Upper lobe of left lung (tissue), 6 donors: ENCODE measurements around the gene RIC8B. TPM values are rescaled to one million over a fixed set of nuclear protein-coding genes. Genes with fewer than 3 reads are reported as not detected.

Experiments
- ATAC-seq, 2 donors: fragments of 200-7000 bp; cut with Tn5 transposase; one replicate each; pipeline ENCODE4 v1.9.1; 2022; ENCODE audit warnings: mild to moderate bottlenecking in 2 of 2, moderate library complexity in 2 of 2; ENCODE audit not compliant: low FRiP score in 2 of 2
- DNase-seq, 2 donors: peaks; one replicate each; pipeline ENCODE4 v3.0.0-alpha.2; 2019 to 2020
- H3K27ac ChIP-seq, 4 donors: fragments of 200-600 bp; sonication (generic); one replicate each; pipeline ENCODE4 v1.5.1; 2016 to 2019
- H3K27me3 ChIP-seq, 4 donors: fragments of 200-600 bp; sonication (generic); one replicate each; pipeline ENCODE4 v1.5.1; 2017 to 2019
- H3K36me3 ChIP-seq, 4 donors: fragments of 200-600 bp; sonication (generic); one replicate each; pipeline ENCODE4 v1.5.1; 2016 to 2019
- H3K4me1 ChIP-seq, 4 donors: fragments of 200-600 bp; sonication (generic); one replicate each; pipeline ENCODE4 v1.5.1; 2018 to 2019
- H3K4me3 ChIP-seq, 4 donors: fragments of 200-600 bp; sonication (generic); one replicate each; pipeline ENCODE4 v1.5.1; 2017 to 2019; ENCODE audit warnings: mild to moderate bottlenecking in 2 of 4, moderate library complexity in 1 of 4
- H3K9me3 ChIP-seq, 4 donors: fragments of 200-600 bp; sonication (generic); one replicate each; pipeline ENCODE4 v1.5.1; 2018 to 2019
- EP300 ChIP-seq, 4 donors: sonication (generic); formaldehyde crosslinking; IDR thresholded peaks; one replicate each; pipeline ENCODE4 v1.5.1; 2017; ENCODE audit warnings: antibody characterized with exemption in 4 of 4, control low read depth in 2 of 4
- POLR2A ChIP-seq, 4 donors: fragments of 450-650 bp; IDR thresholded peaks; one replicate each; pipeline ENCODE4 v1.5.1; 2016 to 2017; ENCODE audit warnings: antibody characterized with exemption in 4 of 4, mild to moderate bottlenecking in 2 of 4
- POLR2AphosphoS5 ChIP-seq, 2 donors: sonication (generic); formaldehyde crosslinking; IDR thresholded peaks; one replicate each; pipeline ENCODE4 v1.5.1; 2017; ENCODE audit warnings: antibody characterized with exemption in 2 of 2
- WGBS, 2 donors: methylation state at CpG; one replicate each; pipeline ENCODE4 v1.1.5; 2017 to 2018; 5-methylcytosine and 5-hydroxymethylcytosine counted together
- total RNA-seq, 6 donors: library from RNA; depleted of rRNA in 4 of 6; stranded (reverse); fragments of >200 nt in 4 of 6; gene quantifications; one replicate each; pipeline versions ENCODE4 v1.1.0 to v1.2.1, GENCODE V29; 2016 to 2021
- TF ChIP-seq, protein P1 (sequence below), 6 experiments: fragments of 450-650 bp in 4 of 6; fragments of 200-600 bp in 2 of 6; sonication (generic) in 2 of 6; IDR thresholded peaks; one replicate each; pipeline ENCODE4 v1.5.1; 2016 to 2019; ENCODE audit warnings: antibody characterized with exemption in 6 of 6
- donor health status: DM: no; HTN: no; CAD: no; lungs with moderate emphysema.
- donor health status: DM: no; HTN: yes; CAD: no; lungs with severe emphysema.

RIC8B gene
- total RNA-seq, 6 donors from 2014 or later = 7.8 to 27.2 (median 10.8) TPM

DNA sequence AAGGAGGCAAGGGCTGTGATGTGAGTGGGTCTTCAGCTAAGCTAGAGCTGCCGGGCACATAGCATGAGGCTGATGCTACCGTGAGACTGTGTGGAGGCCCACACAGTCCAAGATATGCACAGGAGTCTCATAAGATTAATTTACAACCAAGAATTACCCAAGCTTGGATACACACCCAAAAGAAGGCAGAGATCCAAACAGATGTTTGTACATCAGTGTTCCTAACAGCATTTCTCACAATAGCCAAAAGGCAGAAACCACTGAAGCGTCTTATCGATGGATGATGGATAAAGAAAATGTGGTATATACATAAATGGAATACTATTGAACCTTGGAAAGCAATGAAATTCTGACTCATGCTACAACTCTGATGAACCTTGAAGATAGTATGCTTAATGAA lies 40.8 kb upstream of the RIC8B start:
- Histone ChIP-seq H3K27ac (no peak overlapping the region), H3K27me3 (no peaks in the 10 kb centered on the region), H3K4me1 (no peaks in the 10 kb centered on the region), H3K36me3 (no peaks in the 10 kb centered on the region), H3K4me3 (no peak overlapping the region), H3K9me3 (no peaks in the 10 kb centered on the region)
- 84 to 95% methylated on average over 4 of the region's 4 CpGs for WGBS, 2 donors
- ATAC-seq (no peak), DNase-seq (no peak)
- TF ChIP-seq POLR2A (IDR thresholded peaks at IDR 0.05) = no peak
- no peak for TF ChIP-seq POLR2AphosphoS5 (IDR thresholded peaks at IDR 0.05)
- TF ChIP-seq EP300 (IDR thresholded peaks at IDR 0.05) = no peak
- TF ChIP-seq, protein P1, sequence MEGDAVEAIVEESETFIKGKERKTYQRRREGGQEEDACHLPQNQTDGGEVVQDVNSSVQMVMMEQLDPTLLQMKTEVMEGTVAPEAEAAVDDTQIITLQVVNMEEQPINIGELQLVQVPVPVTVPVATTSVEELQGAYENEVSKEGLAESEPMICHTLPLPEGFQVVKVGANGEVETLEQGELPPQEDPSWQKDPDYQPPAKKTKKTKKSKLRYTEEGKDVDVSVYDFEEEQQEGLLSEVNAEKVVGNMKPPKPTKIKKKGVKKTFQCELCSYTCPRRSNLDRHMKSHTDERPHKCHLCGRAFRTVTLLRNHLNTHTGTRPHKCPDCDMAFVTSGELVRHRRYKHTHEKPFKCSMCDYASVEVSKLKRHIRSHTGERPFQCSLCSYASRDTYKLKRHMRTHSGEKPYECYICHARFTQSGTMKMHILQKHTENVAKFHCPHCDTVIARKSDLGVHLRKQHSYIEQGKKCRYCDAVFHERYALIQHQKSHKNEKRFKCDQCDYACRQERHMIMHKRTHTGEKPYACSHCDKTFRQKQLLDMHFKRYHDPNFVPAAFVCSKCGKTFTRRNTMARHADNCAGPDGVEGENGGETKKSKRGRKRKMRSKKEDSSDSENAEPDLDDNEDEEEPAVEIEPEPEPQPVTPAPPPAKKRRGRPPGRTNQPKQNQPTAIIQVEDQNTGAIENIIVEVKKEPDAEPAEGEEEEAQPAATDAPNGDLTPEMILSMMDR (IDR thresholded peaks at IDR 0.05) = no peak

DNA sequence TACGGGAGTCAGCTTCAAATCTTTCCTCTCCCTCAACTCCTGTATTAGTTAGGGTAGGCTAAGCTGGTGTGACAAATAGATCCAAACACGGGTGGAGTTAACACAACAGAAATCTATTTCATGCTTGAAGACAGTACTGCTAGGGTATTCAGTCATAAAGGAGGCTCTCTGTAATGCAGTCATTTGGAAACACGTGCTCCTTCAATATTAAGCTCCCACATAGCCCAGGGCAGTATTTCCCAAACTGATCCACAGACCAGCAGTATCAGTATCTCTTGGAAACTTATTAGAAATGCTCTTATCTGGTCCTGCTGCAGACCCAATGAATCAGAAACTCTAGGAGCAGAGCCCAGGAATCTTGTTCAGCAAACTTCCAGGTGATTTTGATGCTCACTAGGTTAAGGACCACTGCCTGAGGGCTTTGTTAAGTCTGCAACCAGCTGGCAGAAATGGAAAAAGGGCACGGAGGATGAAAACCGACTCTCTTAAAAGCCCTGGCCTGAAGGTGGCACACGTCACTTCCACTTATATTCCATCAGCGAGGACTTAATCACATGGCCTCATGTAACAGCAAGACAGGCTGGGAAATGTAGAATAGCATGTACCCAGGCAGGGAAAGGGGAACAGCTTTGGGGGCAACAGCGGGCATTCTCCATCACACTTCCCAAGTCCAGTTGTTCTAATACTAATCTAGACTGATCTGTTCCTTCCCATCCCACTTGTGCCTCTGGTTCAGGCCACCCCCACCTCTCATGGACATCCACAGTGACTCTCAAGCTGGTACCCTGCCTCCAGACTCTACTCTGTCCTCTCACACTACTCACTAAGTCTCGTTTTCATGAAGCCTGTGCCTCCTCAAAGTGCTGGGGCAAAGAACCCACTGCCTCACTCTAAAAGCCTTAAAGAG lies 38.2 kb upstream of the RIC8B start:
- no peak for TF ChIP-seq EP300 (IDR thresholded peaks at IDR 0.05)
- no peak for TF ChIP-seq POLR2AphosphoS5 (IDR thresholded peaks at IDR 0.05)
- TF ChIP-seq, protein P1 (IDR thresholded peaks at IDR 0.05) = no peak
- no peak for TF ChIP-seq POLR2A (IDR thresholded peaks at IDR 0.05)
- Histone ChIP-seq H3K4me1 (no peaks in the 10 kb centered on the region), H3K4me3 (no peak overlapping the region), H3K9me3 (no peaks in the 10 kb centered on the region), H3K36me3 (no peaks in the 10 kb centered on the region), H3K27me3 (no peaks in the 10 kb centered on the region), H3K27ac (no peak overlapping the region)
- DNase-seq (no peak), ATAC-seq (no peak)
- WGBS, 2 donors = 61 to 66% methylated on average over 9 of the region's 9 CpGs

DNA sequence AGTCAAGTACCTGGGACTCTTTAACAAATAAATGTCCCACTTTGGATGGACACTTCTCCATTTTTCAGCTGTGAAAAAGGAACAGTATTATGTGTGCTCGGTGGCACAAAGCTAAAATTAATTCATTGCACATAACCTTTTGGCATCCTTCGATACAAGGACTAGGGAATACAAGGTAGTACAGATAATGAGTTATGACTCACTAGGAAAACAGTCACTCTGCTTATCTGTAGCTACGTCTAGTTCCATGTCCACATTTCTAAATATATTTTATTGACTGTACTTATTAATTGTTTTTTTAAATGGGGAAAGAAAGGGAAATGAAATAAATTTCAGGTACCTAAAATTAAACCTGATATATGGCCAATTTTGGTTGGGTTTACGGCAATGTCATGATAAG lies 35.2 kb upstream of the RIC8B start:
- H3K4me1 ChIP-seq = no peaks in the 10 kb centered on the region
- no peak overlapping the region for H3K27ac ChIP-seq
- WGBS, 2 donors = 59 to 70% methylated on average over 4 of the region's 4 CpGs
- ATAC-seq (no peak), DNase-seq (no peak)
- H3K36me3 ChIP-seq = no peaks in the 10 kb centered on the region
- no peak overlapping the region for H3K4me3 ChIP-seq
- no peaks in the 10 kb centered on the region for H3K9me3 ChIP-seq
- H3K27me3 ChIP-seq = no peaks in the 10 kb centered on the region
- TF ChIP-seq POLR2A (IDR thresholded peaks at IDR 0.05) (no peak), EP300 (IDR thresholded peaks at IDR 0.05) (no peak), POLR2AphosphoS5 (IDR thresholded peaks at IDR 0.05) (no peak)
- TF ChIP-seq, protein P1 (IDR thresholded peaks at IDR 0.05) = no peak

DNA sequence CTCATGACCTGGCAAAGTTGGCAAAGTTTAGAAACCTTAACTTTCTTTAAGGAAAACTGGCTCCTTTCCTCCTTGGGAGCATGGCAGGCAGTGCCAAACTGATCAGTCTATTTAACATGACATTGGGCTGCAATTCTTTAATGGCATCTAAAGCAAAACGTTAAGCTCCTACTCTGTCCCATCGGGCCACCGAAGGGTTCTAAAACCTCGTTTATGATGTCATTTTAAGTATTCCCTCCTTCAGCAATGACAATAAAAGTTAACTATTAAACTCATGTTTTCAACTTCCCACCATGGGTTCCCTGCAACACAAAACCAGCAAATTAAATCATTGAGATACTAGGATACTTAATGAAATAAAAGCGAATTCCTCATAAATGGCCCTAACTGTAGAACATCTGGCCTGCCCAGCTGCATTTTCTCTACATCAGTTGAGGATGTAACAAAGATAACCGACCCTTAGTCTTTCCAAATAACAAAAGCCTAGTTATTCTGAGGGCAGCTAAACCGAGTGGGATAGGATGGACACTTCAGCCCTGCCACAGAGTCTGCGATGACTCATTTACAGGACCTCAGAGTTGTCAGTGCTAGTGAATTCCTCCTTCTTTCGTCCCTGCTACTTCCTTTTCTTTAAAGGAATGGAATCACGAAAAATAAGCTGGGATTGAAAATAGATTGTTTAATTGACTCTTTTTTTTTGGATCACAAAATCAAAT lies 34.5 kb upstream of the RIC8B start:
- Histone ChIP-seq H3K4me3 (no peak overlapping the region), H3K4me1 (no peaks in the 10 kb centered on the region), H3K27ac (no peak overlapping the region), H3K27me3 (no peaks in the 10 kb centered on the region), H3K9me3 (no peaks in the 10 kb centered on the region), H3K36me3 (no peaks in the 10 kb centered on the region)
- WGBS, 2 donors = 66 to 72% methylated on average over 10 of the region's 10 CpGs
- peak in 1 of 2 donors; percentile 70 for ATAC-seq
- TF ChIP-seq, protein P1 (IDR thresholded peaks at IDR 0.05) = no peak
- TF ChIP-seq EP300 (IDR thresholded peaks at IDR 0.05) = no peak
- no peak for TF ChIP-seq POLR2AphosphoS5 (IDR thresholded peaks at IDR 0.05)
- no peak for TF ChIP-seq POLR2A (IDR thresholded peaks at IDR 0.05)
- no peak for DNase-seq
